Measurements from ENCODE around the gene WNT3. TPM values are rescaled to one million over a fixed set of nuclear protein-coding genes. Genes with fewer than 3 reads are reported as not detected.

The WNT3 gene
- total and polyA plus RNA-seq, 2 of the 8 experiments (the other 6 are each of a cell fraction or from before 2014, with no cell fraction given) = 0.56 to 2.0 TPM

DNA sequence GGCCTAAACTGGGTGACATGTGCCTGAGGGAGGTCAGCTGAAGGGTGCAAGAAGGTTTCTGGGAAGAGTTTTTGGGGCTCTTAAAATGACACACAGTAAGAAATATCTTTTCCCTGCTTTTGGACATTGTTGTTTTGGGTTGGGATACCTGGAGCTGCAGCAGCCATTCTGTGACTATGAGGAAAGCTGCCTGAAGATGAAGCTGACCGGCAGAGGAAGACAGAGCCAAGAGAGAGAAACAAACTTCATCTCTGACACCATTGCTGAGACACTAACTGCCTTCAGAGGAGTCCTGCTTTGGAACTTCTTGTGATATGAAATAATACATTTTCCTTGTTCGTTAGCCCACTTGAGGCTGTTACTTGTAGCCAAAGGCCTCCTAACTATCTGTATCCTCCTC lies 8.8 kb upstream of the WNT3 start (continued):
- TF ChIP-seq, protein P1, sequence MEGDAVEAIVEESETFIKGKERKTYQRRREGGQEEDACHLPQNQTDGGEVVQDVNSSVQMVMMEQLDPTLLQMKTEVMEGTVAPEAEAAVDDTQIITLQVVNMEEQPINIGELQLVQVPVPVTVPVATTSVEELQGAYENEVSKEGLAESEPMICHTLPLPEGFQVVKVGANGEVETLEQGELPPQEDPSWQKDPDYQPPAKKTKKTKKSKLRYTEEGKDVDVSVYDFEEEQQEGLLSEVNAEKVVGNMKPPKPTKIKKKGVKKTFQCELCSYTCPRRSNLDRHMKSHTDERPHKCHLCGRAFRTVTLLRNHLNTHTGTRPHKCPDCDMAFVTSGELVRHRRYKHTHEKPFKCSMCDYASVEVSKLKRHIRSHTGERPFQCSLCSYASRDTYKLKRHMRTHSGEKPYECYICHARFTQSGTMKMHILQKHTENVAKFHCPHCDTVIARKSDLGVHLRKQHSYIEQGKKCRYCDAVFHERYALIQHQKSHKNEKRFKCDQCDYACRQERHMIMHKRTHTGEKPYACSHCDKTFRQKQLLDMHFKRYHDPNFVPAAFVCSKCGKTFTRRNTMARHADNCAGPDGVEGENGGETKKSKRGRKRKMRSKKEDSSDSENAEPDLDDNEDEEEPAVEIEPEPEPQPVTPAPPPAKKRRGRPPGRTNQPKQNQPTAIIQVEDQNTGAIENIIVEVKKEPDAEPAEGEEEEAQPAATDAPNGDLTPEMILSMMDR (IDR thresholded peaks at IDR 0.05; ENCODE audit: control extremely low read depth in 1 of 3, insufficient read depth in 1 of 3, low read depth in 1 of 3, low read length in 3 of 3) = no peak
- TF ChIP-seq PHF8 (conservative IDR thresholded peaks at IDR 0.05; ENCODE audit: low read depth, low read length) (no peak), CEBPB (IDR thresholded peaks at IDR 0.05; ENCODE audit: low read depth, low read length) (no peak), CTBP2 (IDR thresholded peaks at IDR 0.05; ENCODE audit: borderline replicate concordance, insufficient read depth, insufficient read length, low read length) (no peak), ASH2L (IDR thresholded peaks at IDR 0.05; ENCODE audit: low read length) (no peak), SP2 (IDR thresholded peaks at IDR 0.05; ENCODE audit: low read length) (no peak)

All from H1 (cell line).